ENCODE measurements around the gene ITGB7.
"Not testable (repeated sequence)": the region's sequence is repeated elsewhere in the genome, so short reads cannot be mapped to it uniquely, and the experiment has no call there.

Gene ITGB7

GRCh38 chr12:53195516-53196420 is 11.3 kb downstream of the ITGB7 start:
- DNase-seq, result no peak

GRCh38 chr12:53194973-53195372 is 12.1 kb downstream of the ITGB7 start:
- no peak for DNase-seq

GRCh38 chr12:53193985-53194716 is 12.9 kb downstream of the ITGB7 start:
- DNase-seq, result no peak

- no peak for DNase-seq
Measured at GRCh38 chr12:53193040-53193439, 14.0 kb downstream of the ITGB7 start.

GRCh38 chr12:53192531-53193021 is 14.5 kb downstream of the ITGB7 start:
- no peak for DNase-seq

GRCh38 chr12:53191885-53192530 is 15.0 kb downstream of the ITGB7 start:
- DNase-seq, result no peak

- no peak for DNase-seq
Measured at GRCh38 chr12:53191096-53191884, 15.8 kb downstream of the ITGB7 start.

GRCh38 chr12:53190108-53190729 is 16.8 kb downstream of the ITGB7 start:
- peak; percentile 32 for DNase-seq

GRCh38 chr12:53187145-53187899 is 19.7 kb downstream of the ITGB7 start:
- no peak for DNase-seq

GRCh38 chr12:53186745-53187144 is 20.3 kb downstream of the ITGB7 start:
- DNase-seq, result no peak

- DNase-seq, result no peak
Measured at GRCh38 chr12:53185582-53186153, 21.4 kb downstream of the ITGB7 start.

GRCh38 chr12:53184828-53185227 is 22.2 kb downstream of the ITGB7 start:
- DNase-seq, result no peak

GRCh38 chr12:53182903-53183302 is 24.1 kb downstream of the ITGB7 start:
- peak; percentile 8 for DNase-seq

GRCh38 chr12:53181935-53182334 is 25.1 kb downstream of the ITGB7 start:
- DNase-seq, result no peak

- peak; percentile 87 for DNase-seq
Measured at GRCh38 chr12:53180931-53181645, 26.0 kb downstream of the ITGB7 start.

GRCh38 chr12:53180220-53180930 is 26.7 kb downstream of the ITGB7 start, which contains the start of the genes CSAD and ZNF740:
Gene CSAD (minus strand): TSS chr12:53180925. CDS start chr12:53173470, 7,455 bp downstream.
Gene ZNF740 (plus strand): TSS chr12:53180722. CDS start chr12:53181984, 1,262 bp downstream.
- DNase-seq, result peak; percentile 99

GRCh38 chr12:53179687-53180219 is 27.3 kb downstream of the ITGB7 start:
- peak; percentile 22 for DNase-seq

GRCh38 chr12:53178803-53179202 is 28.2 kb downstream of the ITGB7 start:
- DNase-seq, result not testable (repeated sequence)

- peak; percentile 11 for DNase-seq
Measured at GRCh38 chr12:53177447-53177846, 29.6 kb downstream of the ITGB7 start.
